ENCODE results near the gene CPXM2.

CPXM2 gene

GRCh38 chr10:123843835-123844234 lies 47.8 kb downstream of the CPXM2 start:
- no peak for DNase-seq

GRCh38 chr10:123842692-123843385 lies 48.8 kb downstream of the CPXM2 start:
- DNase-seq = no peak

- DNase-seq = no peak
Observed at GRCh38 chr10:123841560-123841959, 50.0 kb downstream of the CPXM2 start.

GRCh38 chr10:123841115-123841514 lies 50.5 kb downstream of the CPXM2 start:
- no peak for DNase-seq

DNA sequence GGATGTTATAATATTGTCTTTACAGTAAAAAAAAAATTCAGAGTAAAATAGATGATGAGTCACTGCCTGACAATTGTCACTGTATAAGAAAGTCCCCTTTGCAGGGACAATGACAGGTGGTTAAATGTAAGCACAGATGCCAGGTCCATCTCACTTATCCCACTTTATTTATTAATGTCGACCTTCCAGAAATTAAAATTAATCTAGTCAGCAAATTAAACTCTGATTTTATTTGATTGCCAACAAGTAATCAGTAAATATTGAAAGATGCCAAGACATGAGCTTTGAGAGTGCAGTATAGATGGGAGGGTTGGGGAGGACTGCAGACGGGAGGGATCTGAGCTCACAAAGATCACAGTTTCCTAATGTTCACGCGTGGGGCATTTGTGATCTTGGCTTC lies 50.9 kb downstream of the CPXM2 start:
- DNase-seq = no peak

DNA sequence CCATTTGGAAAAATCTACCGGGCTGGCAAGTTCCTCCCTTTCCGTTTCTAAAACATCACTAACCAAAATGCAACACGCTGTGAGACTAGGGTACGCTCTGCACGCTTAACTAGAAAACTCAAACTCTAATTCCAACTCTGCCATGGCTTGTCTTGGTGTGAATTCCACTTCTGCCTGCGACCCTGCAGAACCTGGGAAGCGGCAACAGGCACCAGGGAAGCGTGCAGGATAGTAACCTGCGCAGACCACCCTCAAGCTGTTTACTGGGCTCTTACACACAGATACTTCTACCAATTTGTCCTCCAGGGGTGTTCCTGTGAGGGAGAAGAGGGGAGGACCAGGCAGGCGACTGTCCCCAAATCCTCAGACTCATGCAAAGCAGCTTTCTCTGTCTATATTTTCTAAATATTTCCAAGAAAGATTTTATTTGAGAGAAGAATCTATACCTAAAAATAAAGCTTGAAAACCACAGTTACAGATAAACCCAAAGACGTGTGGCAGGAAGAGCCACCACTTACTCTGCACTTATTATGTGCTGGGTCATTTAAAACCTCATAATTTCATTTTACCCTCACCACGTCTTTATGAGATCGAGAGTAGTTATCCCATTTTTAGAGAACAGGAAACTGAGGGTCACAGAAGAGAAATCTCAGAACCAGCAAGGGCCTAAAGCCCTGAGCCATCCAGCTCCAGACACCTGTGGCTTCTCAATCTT lies 52.9 kb downstream of the CPXM2 start:
- DNase-seq = no peak

- DNase-seq = no peak
Observed at GRCh38 chr10:123837756-123838155, 53.9 kb downstream of the CPXM2 start.

- no peak for DNase-seq
Observed at GRCh38 chr10:123836418-123837145, 55.0 kb downstream of the CPXM2 start.

- no peak for DNase-seq
Observed at GRCh38 chr10:123835575-123835974, 56.0 kb downstream of the CPXM2 start.

- DNase-seq = no peak
Observed at GRCh38 chr10:123833170-123833850, 58.3 kb downstream of the CPXM2 start.

GRCh38 chr10:123831259-123831658 lies 60.3 kb downstream of the CPXM2 start:
- DNase-seq = no peak

GRCh38 chr10:123821136-123821535 lies 70.5 kb downstream of the CPXM2 start:
- DNase-seq = no peak

DNA sequence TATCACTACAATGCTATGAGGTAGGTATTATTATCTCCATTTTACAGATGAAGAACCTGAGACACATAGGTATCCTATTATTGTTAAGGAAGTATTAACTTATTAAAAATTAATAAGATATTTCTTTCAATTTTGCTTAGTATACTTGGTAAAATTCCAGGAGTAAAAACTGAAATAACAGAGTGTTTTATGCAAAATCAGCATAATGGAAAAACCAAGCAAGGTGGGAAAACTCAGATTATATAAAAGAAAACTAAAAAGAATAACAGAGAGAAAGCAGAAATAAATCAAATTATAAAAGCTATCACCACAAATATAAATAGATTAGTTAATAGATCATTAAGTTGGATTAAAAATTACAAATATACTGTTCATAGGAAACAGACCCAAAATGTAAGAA lies 82.0 kb downstream of the CPXM2 start:
- DNase-seq = no peak

GRCh38 chr10:123808906-123809305 lies 82.7 kb downstream of the CPXM2 start:
- DNase-seq = no peak

- no peak for DNase-seq
Observed at GRCh38 chr10:123808286-123808685, 83.3 kb downstream of the CPXM2 start.

DNA sequence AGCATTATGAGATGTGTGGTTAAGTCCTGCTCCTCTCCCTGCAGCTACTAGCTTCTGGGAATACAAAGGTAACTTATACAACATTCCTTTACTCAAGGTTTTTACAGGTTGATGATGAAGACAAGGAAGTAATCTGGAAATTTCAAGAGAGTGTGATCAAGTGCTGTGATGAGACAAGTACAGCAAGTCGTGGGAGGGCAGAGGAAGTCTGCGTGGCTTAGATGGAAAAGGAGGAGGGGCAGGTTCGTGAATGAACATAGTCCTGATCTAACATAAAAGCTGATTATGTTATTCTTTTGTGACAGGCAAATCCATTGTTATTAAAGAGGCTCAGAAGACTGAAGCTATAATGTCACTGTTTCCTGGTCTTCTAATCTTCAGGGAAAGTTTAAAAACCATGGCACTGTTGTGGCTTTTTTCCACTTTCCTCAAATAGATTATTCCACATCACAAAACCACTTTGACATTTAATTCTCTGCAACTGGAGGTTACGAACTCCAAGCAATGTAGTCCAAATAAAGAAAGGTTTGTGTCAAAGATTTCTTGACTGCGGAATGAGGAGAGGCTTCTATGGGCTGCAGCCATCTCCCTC lies 84.1 kb downstream of the CPXM2 start:
- DNase-seq = no peak

GRCh38 chr10:123804716-123805115 lies 86.9 kb downstream of the CPXM2 start:
- DNase-seq = no peak

DNA sequence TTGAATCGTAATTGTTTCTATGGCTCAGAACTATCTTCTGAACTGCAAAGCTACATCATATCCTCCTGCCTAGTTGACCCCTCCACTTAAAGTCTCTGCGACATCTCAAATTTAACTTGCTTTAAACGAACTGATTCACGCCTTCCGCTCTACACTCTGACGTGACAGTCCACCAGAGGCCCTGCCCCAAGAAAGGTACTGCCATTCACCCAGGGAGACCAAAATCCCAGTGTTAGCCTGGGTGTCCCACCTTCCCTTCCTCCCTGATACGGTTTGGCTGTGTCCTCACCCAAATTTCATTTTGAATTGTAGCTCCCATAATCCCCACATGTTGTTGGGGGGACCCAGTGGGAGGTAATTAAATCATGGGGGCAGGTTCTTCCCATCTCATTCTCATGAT lies 90.8 kb downstream of the CPXM2 start:
- DNase-seq = no peak

DNA sequence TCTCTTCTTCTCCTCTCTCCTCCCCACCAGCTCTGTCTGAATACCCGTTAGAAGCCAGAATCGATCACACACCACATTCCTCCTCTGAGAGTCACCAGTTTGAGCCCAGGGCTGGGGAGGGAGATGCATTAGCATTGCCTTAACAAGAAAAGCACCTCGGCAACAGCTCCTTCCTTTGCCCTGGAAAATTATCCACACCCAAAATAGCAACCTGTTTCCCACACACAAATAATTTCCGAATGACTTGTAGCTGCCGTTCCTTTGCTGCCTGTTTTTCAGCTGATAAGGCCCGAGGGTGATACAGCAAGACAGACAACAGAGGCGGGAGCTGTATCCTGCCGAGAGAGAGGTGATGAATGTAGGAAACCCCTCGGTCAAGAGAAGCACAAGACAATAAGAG lies 91.3 kb downstream of the CPXM2 start:
- DNase-seq = no peak

GRCh38 chr10:123798856-123799255 lies 92.8 kb downstream of the CPXM2 start:
- DNase-seq = no peak

GRCh38 chr10:123797813-123798212 lies 93.8 kb downstream of the CPXM2 start:
- no peak for DNase-seq

- DNase-seq = no peak
Observed at GRCh38 chr10:123796736-123797135, 94.9 kb downstream of the CPXM2 start.
